GM13977 (cell line): Measurements from ENCODE around the gene U2AF2.

ENCODE experiments used
- DNase-seq: peaks from one replicate; pipeline ENCODE4 v3.0.0; 2012; ENCODE audit warnings: low spot score
- CTCF ChIP-seq: IDR thresholded peaks from 2 replicates; pipeline ENCODE4 v1.5.1; 2012; ENCODE audit warnings: mild to moderate bottlenecking, control low read depth; ENCODE audit not compliant: insufficient read depth; ENCODE audit errors: extremely low read depth, missing control alignments
- in situ Hi-C: fragments of 300-500 bp; cut with MboI; formaldehyde crosslinking; loops from one replicate; pipeline ENCODE4 v1.12.0; 2022; ENCODE audit warnings: low sequenced_read_pairs, low pct_unique_long_range_greater_than_20kb, mixed read lengths, inconsistent platforms; ENCODE audit not compliant: unreplicated experiment

The U2AF2 gene

GRCh38 chr19:55642153-55643002 is 12.5 kb upstream of the U2AF2 start:
- DNase-seq, result peak; percentile 65
- no peak for TF ChIP-seq CTCF
- in situ Hi-C loops, result no loop called here

- DNase-seq, result peak; percentile 92
- TF ChIP-seq CTCF, result no peak
- in situ Hi-C loops, result no loop called here
Measured at GRCh38 chr19:55643003-55643886, 11.6 kb upstream of the U2AF2 start, which contains the start of gene ZNF581. TSS of gene ZNF581 (plus strand) at chr19:55643649. CDS start at chr19:55644572, 923 bp downstream.

- no peak for TF ChIP-seq CTCF
- in situ Hi-C loops, result no loop called here
- DNase-seq, result no peak
Measured at GRCh38 chr19:55643887-55644176, 11.0 kb upstream of the U2AF2 start.

GRCh38 chr19:55644191-55644833 is 10.5 kb upstream of the U2AF2 start:
- in situ Hi-C loops, result no loop called here
- no peak for TF ChIP-seq CTCF

GRCh38 chr19:55644842-55645511 is 9.9 kb upstream of the U2AF2 start:
- in situ Hi-C loops, result no loop called here
- DNase-seq, result no peak
- no peak for TF ChIP-seq CTCF

More at GRCh38 chr19:55644191-55644833, 10.5 kb upstream of the U2AF2 start:
- DNase-seq, result no peak

GRCh38 chr19:55645512-55645881 is 9.3 kb upstream of the U2AF2 start:
- in situ Hi-C loops, result no loop called here
- no peak for DNase-seq
- no peak for TF ChIP-seq CTCF
